Measurements from ENCODE around the gene RAB35. TPM values are rescaled to one million over a fixed set of nuclear protein-coding genes. Genes with fewer than 3 reads are reported as not detected.
A peak's percentile ranks its signal among the peaks of the same experiment; 100 is the strongest.

RAB35 gene
- polyA plus RNA-seq (60.2 and 65.2 TPM in 2 replicates), polyA minus RNA-seq (48.6 and 52.8 TPM in 2 replicates)

DNA sequence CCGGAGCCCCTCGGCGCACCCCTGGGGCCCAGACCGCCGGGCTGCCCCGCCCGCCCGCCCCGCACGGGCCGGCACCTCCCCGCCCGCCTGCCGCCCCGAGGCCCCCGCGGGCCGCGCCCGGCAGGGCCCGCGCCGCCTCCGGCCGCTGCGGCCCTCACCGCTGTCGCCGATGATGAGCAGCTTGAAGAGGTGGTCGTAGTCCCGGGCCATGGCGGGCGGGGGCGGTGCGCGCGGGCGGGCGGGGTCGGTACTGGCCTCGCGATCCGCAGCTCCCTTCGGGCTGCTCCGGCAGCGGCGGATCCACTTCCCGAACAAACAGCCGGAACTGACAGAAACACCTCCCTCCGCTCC lies at the start of gene RAB35:
TSS of gene RAB35 (minus strand) at position 313 of the 351 bp plus-strand sequence. CDS start at position 210, 103 bp downstream.
- TF ChIP-seq, protein P1, sequence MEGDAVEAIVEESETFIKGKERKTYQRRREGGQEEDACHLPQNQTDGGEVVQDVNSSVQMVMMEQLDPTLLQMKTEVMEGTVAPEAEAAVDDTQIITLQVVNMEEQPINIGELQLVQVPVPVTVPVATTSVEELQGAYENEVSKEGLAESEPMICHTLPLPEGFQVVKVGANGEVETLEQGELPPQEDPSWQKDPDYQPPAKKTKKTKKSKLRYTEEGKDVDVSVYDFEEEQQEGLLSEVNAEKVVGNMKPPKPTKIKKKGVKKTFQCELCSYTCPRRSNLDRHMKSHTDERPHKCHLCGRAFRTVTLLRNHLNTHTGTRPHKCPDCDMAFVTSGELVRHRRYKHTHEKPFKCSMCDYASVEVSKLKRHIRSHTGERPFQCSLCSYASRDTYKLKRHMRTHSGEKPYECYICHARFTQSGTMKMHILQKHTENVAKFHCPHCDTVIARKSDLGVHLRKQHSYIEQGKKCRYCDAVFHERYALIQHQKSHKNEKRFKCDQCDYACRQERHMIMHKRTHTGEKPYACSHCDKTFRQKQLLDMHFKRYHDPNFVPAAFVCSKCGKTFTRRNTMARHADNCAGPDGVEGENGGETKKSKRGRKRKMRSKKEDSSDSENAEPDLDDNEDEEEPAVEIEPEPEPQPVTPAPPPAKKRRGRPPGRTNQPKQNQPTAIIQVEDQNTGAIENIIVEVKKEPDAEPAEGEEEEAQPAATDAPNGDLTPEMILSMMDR (IDR thresholded peaks at IDR 0.05; ENCODE audit: poor library complexity, severe bottlenecking), result no peak
- TF ChIP-seq, protein P2, sequence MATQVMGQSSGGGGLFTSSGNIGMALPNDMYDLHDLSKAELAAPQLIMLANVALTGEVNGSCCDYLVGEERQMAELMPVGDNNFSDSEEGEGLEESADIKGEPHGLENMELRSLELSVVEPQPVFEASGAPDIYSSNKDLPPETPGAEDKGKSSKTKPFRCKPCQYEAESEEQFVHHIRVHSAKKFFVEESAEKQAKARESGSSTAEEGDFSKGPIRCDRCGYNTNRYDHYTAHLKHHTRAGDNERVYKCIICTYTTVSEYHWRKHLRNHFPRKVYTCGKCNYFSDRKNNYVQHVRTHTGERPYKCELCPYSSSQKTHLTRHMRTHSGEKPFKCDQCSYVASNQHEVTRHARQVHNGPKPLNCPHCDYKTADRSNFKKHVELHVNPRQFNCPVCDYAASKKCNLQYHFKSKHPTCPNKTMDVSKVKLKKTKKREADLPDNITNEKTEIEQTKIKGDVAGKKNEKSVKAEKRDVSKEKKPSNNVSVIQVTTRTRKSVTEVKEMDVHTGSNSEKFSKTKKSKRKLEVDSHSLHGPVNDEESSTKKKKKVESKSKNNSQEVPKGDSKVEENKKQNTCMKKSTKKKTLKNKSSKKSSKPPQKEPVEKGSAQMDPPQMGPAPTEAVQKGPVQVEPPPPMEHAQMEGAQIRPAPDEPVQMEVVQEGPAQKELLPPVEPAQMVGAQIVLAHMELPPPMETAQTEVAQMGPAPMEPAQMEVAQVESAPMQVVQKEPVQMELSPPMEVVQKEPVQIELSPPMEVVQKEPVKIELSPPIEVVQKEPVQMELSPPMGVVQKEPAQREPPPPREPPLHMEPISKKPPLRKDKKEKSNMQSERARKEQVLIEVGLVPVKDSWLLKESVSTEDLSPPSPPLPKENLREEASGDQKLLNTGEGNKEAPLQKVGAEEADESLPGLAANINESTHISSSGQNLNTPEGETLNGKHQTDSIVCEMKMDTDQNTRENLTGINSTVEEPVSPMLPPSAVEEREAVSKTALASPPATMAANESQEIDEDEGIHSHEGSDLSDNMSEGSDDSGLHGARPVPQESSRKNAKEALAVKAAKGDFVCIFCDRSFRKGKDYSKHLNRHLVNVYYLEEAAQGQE (IDR thresholded peaks at IDR 0.05; ENCODE audit: borderline replicate concordance), result no peak
- no peak for TF ChIP-seq TAF1 (IDR thresholded peaks at IDR 0.05; ENCODE audit: low read depth)
- TF ChIP-seq MXI1 (conservative IDR thresholded peaks at IDR 0.05; ENCODE audit: poor library complexity, severe bottlenecking), result no peak
- TF ChIP-seq POLR2AphosphoS5 (IDR thresholded peaks at IDR 0.05), result no peak
- TF ChIP-seq EP300 (conservative IDR thresholded peaks at IDR 0.05; ENCODE audit: poor library complexity, severe bottlenecking), result no peak
- TF ChIP-seq SMC3 (conservative IDR thresholded peaks at IDR 0.05; ENCODE audit: poor library complexity), result no peak
- no peak for TF ChIP-seq RAD21 (conservative IDR thresholded peaks at IDR 0.05)
- TF ChIP-seq EZH2 (IDR thresholded peaks at IDR 0.05; ENCODE audit: borderline replicate concordance, insufficient read depth, low read length, poor library complexity, severe bottlenecking), result no peak
- no peaks in the 10 kb centered on the region for H3K9me3 ChIP-seq (ENCODE audit: low read length)
- H3K36me3 ChIP-seq (ENCODE audit: insufficient read depth, low read length), result no peaks in the 10 kb centered on the region
- H3K27ac ChIP-seq (ENCODE audit: low read length), result peak within 1 kb of the TSS; percentile 91
- no peaks in the 10 kb centered on the region for H3K9me2 ChIP-seq (ENCODE audit: insufficient read depth, low read length)
- no peaks in the 10 kb centered on the region for H3K27me3 ChIP-seq (ENCODE audit: insufficient read depth, low read depth, low read length)
- H3K79me2 ChIP-seq (replicated peaks; ENCODE audit: insufficient read depth, low read length), result peaks cover 40% of the 10 kb centered on the region
- H3K4me2 ChIP-seq (ENCODE audit: low read length), result peak within 1 kb of the TSS; percentile 87
- H4K20me1 ChIP-seq (ENCODE audit: insufficient read depth), result no peaks in the 10 kb centered on the region
- peak within 1 kb of the TSS; percentile 92 for H2AFZ ChIP-seq (ENCODE audit: low read depth, low read length)
- H3K4me3 ChIP-seq (ENCODE audit: low read length), result peak within 1 kb of the TSS; percentile 95
- no peaks in the 10 kb centered on the region for H3F3A ChIP-seq (ENCODE audit: insufficient read depth, low read length, poor library complexity, severe bottlenecking)
- peak within 1 kb of the TSS; percentile 87 for H3K9ac ChIP-seq (ENCODE audit: low read length)

DNA sequence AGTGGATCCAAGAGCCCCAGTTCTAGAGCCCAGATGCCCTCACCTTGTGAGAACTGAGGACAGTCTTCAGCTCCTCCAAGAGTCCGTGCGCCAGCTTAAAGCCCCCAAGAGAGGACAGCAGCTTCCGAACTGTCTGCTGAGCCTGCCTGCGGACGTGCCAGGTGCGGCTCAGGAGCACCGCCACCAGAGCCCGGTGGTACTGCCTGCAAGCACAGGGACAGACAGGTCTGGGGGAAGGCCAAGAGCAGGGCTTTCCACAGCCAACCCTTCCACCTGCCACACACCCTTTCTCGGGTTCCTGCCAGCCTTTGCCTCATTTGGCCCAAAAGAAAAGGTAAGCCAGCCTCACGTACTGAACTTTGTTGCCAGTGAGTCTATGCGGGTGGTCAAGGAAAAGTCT lies 47.7 kb upstream of the RAB35 start:
- H3K27me3 ChIP-seq (ENCODE audit: insufficient read depth, low read depth, low read length), result no peaks in the 10 kb centered on the region
- H4K20me1 ChIP-seq (ENCODE audit: insufficient read depth), result no peaks in the 10 kb centered on the region
- no peak overlapping the region for H3K4me3 ChIP-seq (ENCODE audit: low read length)
- H3K4me2 ChIP-seq (ENCODE audit: low read length), result no peak overlapping the region
- no peaks in the 10 kb centered on the region for H3K9me3 ChIP-seq (ENCODE audit: low read length)
- H3K9me2 ChIP-seq (ENCODE audit: insufficient read depth, low read length), result no peaks in the 10 kb centered on the region
- H3K9ac ChIP-seq (ENCODE audit: low read length), result no peak overlapping the region
- H3F3A ChIP-seq (ENCODE audit: insufficient read depth, low read length, poor library complexity, severe bottlenecking), result no peaks in the 10 kb centered on the region
- no peak overlapping the region for H3K27ac ChIP-seq (ENCODE audit: low read length)
- H3K36me3 ChIP-seq (ENCODE audit: insufficient read depth, low read length), result no peaks in the 10 kb centered on the region
- H2AFZ ChIP-seq (ENCODE audit: low read depth, low read length), result no peak overlapping the region
- no peaks in the 10 kb centered on the region for H3K79me2 ChIP-seq (replicated peaks; ENCODE audit: insufficient read depth, low read length)
- TF ChIP-seq SMC3 (conservative IDR thresholded peaks at IDR 0.05; ENCODE audit: poor library complexity) (no peak), MXI1 (conservative IDR thresholded peaks at IDR 0.05; ENCODE audit: poor library complexity, severe bottlenecking) (no peak), EP300 (conservative IDR thresholded peaks at IDR 0.05; ENCODE audit: poor library complexity, severe bottlenecking) (no peak), TAF1 (IDR thresholded peaks at IDR 0.05; ENCODE audit: low read depth) (no peak), EZH2 (IDR thresholded peaks at IDR 0.05; ENCODE audit: borderline replicate concordance, insufficient read depth, low read length, poor library complexity, severe bottlenecking) (no peak), RAD21 (conservative IDR thresholded peaks at IDR 0.05) (no peak), POLR2AphosphoS5 (IDR thresholded peaks at IDR 0.05) (no peak)
- TF ChIP-seq, protein P1 (IDR thresholded peaks at IDR 0.05; ENCODE audit: poor library complexity, severe bottlenecking), result no peak
- TF ChIP-seq, protein P2 (IDR thresholded peaks at IDR 0.05; ENCODE audit: borderline replicate concordance), result no peak

Data from neural cell (in vitro differentiated cells).